Stimulated activated CD4-positive, alpha-beta T cell treated with anti-CD3 and anti-CD28 coated beads, Interleukin-1b, Interleukin-23, amount 100 ng/mL, for 48 hours (primary cell): Measurements from ENCODE around the gene IL1R1.
A peak's percentile ranks its signal among the peaks of the same experiment; 100 is the strongest.

Source experiments
- DNase-seq: peaks from one replicate; pipeline ENCODE4 v3.0.0-alpha.2; 2020

IL1R1 gene

DNA sequence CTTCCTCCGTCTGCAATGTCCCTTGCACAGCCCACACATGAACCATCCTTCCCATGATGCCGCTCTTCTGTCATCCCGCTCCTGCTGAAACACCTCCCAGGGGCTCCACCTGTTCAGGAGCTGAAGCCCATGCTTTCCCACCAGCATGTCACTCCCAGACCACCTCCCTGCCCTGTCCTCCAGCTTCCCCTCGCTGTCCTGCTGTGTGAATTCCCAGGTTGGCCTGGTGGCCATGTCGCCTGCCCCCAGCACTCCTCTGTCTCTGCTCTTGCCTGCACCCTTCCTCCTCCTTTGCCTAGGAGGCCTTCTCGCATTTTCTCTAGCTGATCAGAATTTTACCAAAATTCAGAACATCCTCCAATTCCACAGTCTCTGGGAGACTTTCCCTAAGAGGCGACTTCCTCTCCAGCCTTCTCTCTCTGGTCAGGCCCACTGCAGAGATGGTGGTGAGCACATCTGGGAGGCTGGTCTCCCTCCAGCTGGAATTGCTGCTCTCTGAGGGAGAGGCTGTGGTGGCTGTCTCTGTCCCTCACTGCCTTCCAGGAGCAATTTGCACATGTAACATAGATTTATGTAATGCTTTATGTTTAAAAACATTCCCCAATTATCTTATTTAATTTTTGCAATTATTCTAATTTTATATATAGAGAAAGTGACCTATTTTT, 35.4 kb downstream of the IL1R1 start:
- DNase-seq: no peak

DNA sequence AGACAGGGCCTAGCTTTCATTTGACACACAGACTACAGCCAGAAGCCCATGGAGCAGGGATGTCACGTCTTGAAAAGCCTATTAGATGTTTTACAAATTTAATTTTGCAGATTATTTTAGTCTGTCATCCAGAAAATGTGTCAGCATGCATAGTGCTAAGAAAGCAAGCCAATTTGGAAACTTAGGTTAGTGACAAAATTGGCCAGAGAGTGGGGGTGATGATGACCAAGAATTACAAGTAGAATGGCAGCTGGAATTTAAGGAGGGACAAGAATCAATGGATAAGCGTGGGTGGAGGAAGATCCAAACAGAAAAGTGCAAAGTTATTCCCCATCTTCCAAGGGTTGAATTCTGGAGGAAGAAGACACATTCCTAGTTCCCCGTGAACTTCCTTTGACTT, 36.5 kb downstream of the IL1R1 start:
- DNase-seq: no peak

DNA sequence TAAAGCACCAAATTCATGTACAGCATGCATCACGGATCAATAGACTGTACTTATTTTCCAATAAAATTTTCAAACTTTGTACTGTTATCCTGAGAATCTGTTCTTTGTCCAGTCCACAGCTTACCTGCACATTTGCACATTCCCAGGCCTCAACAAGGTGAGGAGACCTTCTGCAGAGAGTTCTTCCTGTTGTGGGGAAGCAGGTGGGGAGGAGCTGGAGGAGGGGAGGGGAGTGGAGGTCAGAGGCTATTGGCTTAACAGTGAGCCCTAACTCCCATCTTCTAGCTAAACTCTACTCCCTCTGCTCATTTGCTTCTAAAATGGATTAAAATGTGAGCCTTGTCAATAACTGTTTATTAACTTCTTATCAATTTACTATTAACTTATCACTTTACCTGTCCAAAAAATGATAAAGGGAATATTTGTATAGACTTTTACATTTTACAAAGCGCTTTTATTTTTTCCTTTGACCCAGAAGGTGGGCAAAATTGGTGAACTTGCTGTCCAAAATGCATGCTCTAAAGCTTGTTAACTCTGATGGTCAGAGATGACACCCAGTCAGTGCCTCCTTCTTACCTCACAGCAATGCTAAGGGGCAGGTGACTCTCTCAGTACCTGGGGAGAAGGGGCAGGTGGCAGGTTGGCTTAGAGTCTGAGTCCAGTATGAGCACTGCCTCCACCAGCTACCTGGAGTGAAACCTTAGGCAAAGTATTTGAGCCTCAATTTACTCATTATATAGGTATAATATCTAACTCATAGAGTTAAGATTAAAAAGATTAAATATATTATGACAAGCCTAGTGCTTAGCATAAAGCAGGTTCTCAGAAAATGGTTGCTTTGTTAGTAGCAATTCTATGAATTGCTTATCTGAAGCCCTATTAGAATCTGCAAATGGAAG, 37.5 kb downstream of the IL1R1 start:
- DNase-seq: no peak

DNA sequence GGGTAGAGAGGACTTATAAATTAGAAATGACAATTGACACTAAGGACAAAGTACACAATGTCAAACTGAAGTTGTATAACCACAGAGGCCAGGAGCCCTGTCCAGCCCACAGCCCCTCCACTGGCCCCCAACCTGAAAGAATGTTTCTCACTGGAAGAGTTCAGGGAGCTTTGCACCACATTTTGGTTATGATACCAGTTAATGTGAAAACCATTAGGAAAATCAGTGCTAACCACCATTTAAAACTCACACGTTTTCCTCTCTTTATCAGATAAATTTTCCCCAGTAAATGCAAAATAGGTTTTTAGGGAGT, 38.1 kb downstream of the IL1R1 start:
- no peak for DNase-seq

DNA sequence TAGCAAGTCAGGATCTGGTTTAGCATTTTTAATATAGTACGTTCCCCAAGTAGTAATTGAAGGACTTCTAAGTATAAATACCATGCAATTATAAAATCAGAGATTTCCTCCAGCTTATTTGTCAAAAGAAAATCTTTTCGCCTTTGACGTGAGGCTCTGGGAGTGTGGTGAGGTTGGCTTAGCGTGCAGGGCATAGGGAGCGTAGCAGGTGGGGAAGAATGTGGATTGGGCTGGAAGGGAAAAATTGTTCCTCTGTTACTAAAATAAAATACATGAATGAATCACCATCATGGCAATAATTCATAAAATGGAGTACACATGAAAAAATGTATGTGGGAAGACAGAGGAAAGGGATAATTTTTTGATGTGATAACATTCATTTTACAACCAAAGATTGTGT, 38.8 kb downstream of the IL1R1 start:
- no peak for DNase-seq

DNA sequence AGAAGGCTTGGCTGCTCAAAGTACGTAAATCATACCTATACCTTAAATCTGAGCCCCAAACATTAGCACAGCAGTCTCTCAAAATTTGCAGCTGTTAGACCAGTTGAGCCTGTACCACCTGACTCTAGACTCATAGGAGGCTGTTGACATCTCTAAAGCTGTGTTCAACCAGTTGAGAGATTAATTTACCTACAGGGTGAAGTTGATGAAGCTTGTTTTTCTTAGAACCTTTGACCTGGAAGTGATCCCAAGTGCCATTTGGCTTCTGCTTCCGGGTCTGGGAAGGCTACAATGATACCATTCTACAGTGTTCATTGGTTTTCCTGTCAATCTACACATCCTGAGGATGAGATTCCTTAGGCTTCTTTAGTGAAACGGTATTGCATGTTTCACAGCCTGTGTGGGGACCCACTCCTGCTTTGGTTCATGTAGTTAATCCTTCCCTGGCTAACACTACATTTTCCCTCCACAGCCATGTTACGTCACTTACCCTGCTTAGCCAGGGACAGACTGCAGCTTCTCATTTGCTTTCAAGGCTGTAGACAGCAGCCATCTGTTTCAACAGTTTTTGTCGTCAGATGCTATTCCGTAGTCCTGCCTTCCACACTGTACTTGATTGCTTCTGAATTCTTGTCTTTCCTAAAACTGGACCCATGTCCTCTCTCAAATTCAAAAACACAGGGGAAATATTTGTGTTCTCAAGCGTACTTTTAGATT, 39.5 kb downstream of the IL1R1 start:
- no peak for DNase-seq

DNA sequence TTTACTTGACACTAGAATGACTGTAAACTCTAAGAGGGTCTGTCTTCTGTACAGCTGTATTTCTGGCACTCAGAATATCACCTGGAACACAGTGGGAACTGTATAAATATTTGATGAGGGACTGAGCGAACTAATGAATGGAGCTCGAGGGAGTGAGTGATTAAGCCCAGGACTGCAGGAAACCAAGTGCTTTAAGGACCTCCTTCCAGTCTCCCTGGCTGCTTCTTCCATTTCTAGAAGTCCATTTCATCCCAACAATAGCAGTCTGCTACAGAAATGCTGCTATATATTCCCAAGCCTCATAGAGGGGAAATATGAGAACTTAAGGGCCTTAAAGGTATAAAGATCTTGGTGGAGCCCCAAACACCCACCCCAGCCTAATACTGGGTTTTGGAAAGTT, 41.5 kb downstream of the IL1R1 start:
- no peak for DNase-seq

DNA sequence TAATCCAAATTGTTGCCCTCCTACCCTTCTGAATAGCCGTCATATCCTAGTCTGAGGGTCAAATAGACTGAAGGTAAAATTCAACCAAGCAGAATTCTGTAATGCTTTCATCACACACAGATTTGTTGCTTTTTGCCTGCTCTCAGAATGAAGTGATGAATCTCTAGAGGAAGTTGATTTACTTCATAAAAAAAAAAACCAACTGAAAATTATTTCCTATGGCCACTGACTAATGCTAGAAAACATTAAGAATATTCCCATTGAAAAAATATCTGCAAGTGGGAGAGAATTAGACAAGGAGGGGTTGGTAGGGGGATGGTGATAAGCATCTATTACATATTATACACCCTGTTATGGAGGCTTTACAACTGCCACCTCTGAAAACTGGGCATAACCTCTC, 42.0 kb downstream of the IL1R1 start:
- no peak for DNase-seq

DNA sequence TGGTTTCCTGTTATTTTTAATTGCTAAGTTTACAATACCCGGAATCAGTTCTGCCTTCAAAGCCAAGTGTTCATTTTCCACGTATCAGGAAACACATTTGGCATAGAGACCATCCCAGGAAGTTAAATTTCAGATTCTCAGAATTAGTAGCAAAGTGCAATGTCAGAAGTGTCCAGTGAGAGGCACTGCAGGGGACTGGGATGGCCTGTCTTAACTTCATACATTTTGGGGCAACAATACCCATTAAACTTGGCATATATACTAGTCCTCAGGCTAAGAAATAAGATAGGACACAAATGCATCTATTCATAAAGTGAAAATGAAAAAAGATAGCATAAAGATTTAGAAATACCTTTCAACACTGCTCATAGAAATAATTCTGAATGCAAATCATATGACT, 42.8 kb downstream of the IL1R1 start:
- DNase-seq: no peak

DNA sequence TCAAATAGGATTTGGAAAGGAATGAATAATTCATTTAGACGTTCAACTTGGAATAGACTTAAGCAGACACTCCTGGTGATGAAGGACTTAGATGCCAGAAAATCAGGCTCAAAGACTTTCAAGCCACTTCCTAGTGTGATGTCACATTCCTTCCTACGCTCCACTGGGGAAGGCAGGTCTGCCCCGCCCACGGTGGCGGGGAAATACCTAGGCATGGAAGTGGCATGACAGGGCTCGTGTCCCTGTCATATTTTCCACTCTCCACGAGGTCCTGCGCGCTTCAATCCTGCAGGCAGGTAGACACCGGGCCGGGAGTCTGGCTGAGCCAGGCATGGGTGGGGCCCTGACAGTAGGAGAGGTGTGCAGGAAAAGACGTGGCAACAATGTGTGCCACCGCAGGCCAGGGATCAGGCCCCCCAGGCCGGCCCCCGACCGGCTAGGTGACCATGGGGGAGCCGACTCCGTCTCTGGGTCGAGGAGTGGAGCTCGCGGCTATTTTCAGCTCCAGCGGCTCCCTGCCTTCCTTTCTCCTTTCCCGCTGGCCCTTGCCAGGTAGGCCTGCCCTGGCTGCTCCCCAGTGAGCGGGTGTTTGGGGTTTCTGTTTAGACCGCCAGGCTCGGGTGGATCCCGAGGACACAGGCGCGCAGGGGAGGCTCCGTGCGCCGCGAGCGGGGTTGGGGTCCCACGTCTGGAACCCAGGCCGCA, 44.4 kb downstream of the IL1R1 start, which contains the start of gene IL1RL2:
IL1RL2 (plus strand) TSS at position 233 of the 705 bp plus-strand sequence. CDS start 845 bp downstream, outside the sequence.
- DNase-seq: peak; percentile 29

DNA sequence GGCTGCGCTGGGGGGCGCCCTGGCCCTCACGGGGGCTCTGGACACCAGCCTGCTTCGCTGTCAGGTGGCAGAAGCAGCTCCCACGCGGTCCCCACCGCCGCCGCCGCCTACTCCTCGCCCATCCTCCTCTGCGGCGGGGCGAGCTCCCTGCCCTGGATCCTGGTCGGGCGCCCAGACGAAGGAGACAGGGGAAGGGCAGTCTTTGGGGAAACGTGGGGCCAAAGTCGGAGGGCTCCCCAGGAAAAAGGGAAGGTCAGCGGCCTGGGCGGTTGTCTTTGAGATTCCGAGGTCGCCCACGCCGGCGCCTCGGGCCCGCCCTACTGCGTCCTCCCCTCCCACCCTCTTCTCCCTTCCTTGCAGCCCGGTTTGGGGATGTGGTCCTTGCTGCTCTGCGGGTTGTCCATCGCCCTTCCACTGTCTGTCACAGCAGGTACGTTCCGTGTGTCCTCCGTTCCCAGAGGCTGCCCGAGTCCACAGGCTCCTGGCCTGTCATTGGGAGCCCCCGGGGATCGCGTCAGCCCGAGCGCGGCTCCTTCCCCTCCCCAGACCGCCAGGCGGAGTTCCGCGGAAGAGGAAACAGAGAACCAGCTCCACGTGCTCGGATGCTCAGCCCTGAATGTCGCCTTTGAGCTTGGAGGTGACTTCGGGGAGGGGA, 45.1 kb downstream of the IL1R1 start:
- peak; percentile 61 for DNase-seq

DNA sequence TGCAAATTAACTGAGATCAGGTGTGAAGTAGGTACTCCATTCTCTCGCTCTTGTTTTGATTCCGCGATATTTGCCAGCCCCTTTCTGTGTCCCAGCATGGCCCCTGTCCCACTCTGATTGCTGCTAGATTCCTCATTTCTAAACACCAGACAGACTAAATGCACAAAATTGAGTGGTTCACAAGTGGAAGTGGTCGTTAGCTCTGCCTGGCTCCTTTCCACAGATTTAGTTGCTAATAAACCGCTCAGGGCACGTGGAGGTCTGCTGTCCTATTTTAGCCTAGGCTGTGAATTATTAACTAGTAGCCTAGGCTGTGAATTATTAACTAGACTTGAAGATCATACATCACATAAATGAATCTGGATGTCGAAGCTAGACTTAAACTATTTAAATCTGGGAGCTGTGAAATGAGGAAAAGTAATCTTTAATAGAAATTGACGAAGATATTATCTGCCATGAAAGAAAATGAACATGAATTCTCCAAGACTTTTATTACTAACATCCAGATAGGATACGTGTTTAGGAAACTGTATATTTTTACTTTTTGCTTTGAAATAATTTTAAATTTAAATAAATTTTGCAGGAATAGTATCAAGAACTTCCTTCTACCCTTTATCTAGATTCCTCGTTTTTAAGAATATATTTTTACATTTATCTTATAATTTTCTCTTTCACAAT, 48.0 kb downstream of the IL1R1 start:
- no peak for DNase-seq

DNA sequence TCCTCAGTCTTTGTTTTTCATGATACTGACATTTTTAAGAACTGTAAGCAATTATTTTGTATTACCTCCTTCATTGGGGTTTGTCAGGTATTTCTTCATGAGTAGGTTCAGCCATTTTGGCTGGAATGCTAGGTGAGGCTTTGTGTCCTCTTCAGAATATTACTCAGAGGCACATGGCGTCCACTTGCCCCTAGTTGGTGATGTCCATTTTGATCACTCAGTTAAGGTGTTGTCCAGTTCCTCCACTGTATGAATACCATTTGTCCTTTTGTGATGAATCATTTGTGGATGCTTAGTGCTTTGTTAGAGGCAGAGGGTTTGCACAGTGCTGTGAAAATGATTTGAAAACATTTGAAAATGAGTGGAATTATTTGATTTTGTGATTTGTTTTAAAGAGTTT, 49.0 kb downstream of the IL1R1 start:
- no peak for DNase-seq

DNA sequence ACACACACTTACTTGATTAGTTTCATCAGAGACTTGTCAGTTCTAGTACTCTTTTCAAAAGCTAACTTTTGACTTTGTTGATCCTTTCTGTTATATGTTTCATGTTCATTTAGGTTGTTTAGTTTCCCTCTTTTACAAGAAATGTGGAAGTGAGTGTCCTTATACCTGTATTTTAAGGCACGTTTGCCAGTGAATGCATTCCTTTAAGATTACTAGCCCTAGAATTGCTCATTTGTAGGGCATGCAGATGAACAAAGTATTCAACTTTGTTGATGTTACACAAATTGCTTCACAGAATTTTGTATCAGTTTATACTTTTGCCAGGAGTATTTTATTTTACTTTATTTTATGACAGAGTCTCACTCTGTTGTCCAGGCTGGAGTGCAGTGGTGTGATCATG, 50.5 kb downstream of the IL1R1 start:
- DNase-seq: no peak

DNA sequence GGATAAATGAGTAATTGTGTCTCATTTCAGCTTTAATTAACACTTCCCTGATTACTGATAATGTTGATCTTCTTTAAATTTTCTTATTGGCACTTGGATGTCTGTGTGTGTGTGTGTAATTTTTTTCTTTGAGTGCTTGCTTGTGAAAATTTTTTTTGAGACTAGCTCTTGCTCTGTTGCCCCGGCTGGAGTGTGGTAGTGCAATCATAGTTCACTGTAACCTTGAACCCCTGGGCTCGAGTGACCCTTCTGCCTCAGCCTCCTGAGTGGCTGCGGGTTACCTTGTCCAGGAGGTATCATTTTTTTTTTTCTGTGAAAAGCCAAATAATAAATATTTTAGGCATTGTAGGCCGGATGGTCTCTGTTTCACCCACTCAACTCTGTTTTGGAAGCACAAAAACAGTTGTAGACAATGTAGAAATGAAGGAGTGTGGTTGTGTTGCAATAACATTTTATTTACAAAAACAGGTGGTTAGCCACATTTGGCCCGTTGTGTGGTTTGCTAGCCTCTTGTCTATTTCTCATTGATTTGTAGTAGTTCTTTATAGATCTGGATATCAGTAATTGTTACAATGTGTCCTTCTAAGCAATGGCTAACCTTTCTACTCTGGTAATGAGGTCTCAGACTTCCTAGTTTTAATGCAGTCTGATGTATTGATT, 52.2 kb downstream of the IL1R1 start:
- DNase-seq: no peak

DNA sequence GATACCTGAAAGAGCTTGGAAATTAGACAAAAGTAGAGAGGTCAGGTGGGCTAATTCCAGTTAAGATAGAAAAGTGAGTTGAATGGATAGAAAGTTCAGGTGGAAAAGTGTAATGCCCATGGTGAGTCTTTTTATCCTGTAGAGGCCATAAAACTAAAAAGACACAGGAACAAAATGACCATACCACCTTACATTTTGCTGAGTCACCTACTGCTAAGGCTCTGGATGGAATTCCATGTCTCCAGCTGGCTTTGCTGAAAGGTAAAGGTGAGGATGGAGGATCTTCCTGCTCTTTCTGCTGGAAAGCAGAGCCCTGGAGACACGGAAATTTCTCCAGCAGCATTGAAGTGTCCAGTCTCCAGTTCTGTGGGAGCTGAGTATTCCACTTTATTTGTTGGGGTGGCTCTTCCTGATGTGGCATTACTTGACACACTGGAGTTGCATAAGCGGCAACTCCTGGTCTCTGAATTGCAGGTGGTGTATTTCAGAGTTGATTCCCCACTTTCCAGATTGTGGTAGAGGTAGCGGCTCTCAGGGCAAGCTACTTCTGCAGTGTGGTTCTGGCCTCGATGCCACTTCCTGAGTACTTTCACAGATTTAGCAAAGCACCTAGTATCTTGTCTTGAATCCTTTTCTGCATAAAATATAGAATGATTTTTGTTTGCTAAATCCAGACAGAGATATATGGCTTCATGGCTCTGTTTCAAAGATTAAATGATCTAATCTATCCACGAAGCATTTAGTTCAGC, 55.0 kb downstream of the IL1R1 start:
- no peak for DNase-seq

DNA sequence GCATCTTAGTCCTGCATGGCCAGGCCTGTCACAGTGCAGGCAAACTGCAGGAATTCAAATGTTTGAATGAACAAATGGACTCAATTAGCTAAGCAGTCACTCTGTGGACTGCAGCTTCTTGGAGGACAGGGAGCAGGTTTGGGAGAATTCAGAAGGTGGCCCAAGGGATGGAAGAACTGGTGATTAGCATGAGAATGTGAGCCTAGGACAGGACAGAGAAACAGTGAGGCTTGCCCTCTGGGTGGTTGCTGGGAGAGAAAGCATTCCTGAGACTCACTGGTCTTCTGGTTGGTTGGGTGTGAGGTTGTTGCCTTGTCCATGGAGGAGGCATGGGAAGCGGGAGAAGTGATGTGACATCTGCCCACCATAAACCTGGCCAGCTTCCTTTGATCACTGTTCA, 58.0 kb downstream of the IL1R1 start:
- DNase-seq: no peak

DNA sequence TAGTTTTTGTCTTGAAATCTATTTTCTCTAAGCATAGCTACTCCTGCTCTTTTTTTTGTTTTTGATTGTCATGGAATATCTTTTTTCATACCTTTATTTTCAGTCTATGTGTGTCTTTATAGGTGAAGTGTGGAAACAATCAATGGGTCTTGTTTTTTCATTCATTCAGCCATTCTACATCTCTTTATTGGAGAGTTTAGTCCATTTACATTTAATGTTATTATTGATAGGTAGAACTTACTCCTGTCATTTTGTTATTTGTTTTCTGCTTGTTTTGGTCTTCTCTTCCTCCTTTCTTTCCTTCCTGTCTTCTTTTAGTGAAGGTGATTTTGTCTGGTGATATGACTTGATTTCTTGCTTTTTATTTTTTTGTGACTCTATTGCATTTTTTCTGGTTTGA, 62.1 kb downstream of the IL1R1 start:
- no peak for DNase-seq

DNA sequence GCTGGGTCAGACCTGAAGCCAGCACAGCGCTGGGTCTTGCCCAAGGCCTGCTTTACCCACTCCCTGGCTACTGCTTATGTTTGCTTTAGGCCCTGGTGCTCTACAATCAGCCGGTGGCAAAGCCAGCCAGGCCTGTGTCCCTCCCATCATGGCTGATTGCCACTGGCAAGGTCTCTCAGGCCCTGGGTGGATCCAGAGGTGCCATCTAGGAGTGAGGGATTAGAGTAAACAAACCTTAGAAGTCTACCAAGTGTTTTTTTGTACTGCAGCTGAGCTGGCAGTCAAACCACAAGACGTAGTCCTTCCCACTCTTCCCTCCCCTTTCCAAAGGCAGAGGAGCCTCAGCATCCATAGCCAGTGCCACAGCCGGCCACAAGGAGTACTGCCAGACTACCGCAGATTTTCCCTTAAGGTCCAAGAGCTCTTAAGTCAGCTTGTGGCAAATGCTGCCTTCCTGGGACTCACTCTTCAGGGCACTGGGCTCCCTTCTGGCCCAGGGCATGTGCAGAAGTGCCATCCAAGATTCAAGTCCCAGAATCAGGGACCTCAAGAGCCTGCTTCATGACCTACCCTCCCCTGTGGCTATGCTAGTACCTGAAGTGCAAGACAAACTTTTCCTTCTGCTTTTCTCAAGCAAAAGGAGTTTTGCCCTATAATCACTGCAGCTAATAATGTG, 64.3 kb downstream of the IL1R1 start:
- no peak for DNase-seq

DNA sequence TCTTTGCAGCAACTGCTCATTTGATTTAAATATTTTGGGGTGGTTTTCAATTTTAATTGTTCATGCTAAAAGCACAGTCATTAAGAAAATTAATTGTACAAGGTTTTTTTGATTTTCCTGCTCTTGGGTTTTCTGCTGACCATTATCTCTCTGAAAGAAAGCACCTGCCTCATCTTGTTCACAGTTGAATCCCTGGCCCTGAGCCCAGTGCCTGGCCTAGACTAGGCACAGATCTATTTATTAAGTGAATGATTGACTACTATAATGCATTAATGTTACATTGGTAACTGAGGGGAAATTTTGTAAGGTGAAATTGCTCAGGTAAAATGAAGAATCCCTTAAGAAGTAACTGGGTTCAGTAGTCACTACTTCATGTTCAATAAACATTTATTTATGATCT, 66.2 kb downstream of the IL1R1 start:
- DNase-seq: no peak
